NCI-H1417 (cell line): ENCODE measurements around the gene TPST2.

ENCODE experiments used
- DNase-seq, 3 experiments: peaks; one replicate each; lab custom pipeline; 2025; lab: John Stamatoyannopoulos, UW

TPST2 gene

DNA sequence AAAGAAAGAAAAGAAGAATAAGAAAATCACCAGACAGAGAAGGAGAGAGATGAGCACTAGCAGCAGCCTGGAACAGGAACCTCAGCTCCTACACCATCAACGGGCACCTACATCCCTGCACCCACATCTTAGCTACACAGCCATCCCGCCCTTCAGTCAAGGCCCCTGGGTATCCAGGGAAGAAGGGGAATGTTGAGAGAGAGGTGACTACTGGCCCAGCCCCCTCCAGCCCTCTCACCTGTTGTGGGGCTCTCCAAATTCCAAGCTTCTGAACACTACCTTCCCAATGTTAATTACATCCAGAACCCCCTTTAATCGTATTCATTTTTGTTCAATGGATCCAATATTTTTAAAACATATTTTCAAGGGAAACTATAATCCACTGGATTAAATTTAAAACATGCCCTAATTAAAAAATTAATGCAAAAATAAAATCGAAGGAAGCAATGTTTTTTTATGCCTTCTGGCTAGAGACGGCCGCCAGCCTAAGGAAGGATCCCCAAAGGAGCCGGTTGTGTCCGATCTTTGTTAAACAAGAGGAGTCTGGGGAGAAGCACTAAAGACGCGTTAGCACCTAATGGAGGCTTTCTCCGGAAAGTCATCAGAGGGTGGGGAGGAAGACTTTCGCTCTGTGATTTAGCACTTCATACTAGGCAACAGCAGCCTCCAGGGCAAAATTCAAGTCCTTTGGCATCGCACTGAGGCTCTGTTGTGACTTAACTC lies 9.5 kb downstream of the TPST2 start:
- no peak for DNase-seq

DNA sequence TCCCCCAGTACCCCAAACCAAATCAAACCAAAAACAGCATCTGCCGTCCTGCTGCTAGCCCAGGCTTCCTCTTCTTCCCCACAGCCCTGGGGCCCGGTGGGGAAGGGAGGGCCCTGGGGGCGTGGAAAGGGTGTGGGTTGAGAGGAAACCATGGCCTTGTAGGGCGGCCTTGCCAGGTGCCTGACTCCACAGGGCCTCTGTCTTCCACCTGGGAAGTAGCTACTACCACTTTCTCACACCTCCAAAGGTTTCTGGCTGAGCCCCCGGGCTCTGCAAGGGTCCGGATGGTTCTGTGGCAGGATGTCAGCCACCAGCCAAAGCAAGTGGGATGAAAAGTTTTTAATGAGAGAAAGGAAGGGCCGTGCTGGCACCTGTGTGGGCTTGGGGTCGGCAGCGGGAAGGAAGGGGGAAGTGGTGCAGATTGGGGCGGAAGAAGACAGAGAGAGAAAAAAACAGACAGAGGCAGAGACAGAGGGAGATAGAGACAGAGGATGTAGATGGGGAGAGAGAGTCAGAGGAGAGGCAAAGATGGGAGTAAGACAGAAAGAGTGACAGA lies 10.5 kb downstream of the TPST2 start:
- no peak for DNase-seq

DNA sequence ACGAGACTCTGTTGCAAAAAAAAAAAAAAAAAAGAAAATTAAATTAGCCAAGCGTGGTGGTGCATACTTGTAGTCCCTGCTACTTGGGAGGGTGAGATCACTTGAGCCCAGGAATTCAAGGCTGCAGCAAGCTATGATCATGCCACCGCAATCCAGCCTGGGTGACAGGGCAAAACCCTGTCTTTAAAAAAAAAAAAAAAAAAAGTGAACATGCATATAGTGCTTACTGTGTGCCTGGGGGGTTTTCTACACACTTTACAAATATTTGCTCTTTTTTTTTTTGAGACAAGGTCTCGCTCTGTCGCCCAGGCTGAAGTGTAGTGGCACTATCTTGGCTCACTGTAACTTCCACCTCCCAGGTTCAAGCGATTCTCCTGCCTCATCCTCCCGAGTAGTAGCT lies 12.9 kb downstream of the TPST2 start:
- no peak for DNase-seq

DNA sequence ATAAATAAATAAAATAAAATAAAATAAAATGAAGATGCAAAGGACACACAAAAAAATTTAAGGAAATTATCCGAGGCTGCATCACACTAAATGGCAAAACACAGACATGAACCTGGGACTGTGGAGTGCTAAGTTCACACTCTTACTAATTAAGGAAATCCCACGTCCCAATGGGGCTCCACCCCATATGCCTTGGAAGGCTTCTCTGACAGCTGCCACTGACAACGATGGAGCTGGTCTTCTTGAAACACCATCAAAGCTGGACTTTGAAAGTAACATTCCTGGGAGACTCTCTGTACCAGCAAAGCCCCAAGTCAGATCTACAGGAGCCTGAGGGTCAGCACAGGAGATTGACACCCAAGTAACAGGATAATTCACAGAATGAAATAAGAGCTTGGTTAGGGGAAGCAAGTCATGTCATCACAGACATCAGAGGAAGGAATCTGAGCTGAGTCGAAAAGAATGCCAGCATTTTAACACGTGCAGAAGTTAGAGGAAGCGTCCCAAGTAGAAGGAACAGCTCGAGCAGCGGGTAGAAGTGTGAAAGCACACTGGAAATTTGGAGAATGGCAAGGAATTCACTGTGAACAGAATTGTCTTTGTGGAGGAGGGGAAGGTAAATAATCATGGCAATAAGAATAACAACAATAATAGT lies 13.8 kb downstream of the TPST2 start:
- DNase-seq: no peak

DNA sequence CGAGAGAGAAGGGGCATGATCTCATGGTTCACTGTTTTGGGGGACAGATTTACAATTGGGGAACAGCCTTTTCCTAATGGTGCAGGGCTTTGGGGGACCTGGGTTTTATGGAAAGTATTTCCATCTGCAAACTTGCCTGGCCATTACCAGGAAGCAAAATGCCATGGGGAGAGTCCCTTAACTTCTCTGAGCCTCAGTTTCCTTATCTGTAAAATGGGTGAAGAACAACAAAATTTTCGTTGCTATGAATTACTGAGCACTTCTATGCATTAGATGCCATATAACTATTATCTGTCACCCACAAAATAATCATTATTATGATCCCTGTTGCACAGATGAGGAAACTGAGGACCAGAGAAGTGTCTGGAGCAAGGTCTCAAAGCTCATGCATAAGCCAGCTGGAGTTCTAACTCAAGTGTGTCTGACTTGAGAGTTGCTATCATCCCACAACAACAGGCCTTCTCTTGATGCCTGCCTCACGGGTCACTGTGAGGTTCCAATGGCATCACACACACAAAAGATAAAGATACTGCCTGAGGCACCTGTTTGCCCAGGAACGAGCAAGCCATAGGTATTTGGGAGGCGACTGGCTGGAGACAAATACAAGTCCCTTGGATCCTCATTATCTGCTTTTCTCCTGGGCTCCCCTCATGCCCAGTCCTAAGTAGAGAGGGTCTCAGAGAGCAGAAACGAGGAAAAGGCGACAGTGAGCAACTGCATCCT lies 15.8 kb downstream of the TPST2 start:
- no peak for DNase-seq

DNA sequence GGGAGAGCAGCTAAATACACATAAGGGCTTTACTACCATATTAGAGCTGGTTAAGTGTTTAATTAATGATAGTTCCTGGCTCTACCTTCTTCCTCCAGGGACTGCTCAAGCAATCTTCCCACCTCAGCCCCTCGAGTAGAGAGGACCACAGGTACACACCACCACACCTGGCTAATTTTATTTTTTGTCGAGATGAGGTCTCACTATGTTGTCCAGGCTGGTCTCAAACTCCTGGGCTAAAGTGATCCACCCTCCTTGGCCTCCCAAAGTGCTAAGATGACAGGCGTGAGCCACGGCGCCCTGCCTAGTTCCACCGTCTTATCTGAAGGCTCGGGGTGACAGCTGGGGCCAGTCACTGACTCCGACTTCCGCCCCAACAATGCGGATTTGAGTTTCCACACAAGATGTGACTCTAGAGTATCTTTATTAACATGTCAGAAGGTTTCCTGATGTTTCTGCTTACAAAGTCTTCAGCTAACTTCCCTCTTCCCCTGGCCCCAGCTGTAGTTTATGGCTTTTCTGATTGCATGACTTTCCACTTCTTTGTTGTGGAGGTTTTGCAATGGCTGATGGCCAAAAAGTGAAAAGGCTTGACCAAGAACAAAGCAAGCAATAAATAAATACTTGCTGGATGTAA lies 16.8 kb downstream of the TPST2 start:
- no peak for DNase-seq

DNA sequence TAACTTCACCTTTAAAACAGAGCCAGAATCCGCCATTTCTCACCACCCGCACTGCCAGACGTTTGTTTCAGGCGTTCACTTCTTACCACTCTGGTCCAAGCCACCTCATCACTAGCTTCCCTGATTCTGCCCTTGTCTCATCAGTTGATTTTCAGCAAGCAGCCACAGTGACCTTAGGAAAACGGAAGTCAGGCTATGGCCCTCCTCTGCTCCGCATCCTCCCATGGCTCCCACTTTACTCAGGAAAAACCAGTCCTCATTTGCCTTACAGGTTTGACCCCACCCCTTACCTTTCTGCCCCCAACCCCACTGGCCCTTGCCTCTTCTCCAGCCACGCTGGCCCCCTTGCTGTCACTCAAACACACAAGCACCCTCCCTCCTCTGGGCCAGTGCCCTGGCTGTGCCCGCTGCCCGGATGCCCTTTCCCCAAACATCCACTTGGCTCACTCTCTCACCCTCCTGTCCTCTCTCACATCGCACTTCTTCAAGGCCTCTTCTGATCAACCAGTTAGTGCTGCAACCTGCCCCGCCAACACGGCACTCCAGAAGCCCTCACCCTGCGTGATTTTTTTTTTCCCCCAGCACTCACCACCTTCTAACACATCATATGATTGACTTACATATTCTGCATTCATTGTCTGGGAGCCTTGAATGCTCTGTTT lies 18.9 kb downstream of the TPST2 start:
- DNase-seq: no peak

DNA sequence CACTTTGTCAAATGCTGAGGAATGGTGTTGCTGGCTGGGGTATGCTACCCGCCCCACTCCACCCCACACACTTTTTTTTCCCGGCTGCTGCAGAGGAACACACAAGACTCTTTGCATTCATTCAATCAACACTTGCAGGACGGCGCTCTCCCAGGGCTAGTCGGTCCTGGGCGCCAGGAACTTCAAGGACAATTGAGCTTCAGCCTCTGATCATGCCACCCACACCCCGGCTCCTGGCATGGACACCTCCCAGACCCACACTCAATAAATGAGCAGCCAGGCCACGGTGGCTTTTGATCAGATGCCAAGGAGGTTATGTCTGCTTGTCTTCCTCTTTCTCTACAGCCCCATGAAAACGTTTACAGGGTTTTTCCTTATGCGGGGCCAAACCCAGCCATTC lies 19.8 kb downstream of the TPST2 start:
- DNase-seq: no peak

DNA sequence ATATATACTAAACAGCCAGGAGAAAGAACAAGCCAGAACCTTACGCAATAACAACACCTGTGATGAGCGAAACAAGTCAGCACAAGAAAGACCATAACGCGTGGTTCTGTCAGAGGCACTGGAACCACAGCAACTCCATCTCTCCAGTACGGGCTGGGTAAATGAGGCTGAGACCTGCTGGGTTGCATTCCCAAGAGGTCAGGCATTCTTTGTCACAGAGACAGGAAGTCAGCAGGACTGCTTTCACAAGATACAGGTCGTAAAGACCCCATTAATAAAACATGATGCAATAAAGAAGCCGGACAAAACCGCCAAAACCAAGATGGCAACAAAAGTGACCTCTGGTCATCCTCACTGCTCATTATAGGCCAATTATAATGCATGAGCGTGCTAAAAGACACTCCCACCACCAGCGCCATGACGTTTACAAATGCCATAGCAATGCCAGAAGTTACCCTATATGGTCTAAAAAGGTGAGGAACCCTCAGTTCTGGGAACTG lies 21.7 kb downstream of the TPST2 start:
- peak in 1 of 3 experiments; percentile 5 for DNase-seq

DNA sequence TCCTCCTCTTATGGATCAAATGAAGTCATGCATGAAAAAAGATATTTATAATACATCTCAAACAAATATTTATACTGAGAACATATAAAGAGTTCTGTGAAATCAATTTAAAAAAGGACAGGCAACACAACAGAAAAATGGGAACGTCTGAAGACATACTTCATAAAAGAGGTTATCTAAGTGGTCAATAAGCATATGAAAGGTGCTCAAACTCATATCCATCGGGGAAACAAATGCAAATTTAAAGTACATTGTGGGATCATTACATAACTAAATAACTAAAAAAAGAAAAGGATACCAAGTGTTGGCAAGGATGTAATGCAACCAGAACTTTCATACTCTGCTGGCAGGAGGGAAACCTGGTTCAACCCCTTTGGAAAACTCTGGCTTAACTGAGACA lies 22.3 kb downstream of the TPST2 start:
- no peak for DNase-seq

DNA sequence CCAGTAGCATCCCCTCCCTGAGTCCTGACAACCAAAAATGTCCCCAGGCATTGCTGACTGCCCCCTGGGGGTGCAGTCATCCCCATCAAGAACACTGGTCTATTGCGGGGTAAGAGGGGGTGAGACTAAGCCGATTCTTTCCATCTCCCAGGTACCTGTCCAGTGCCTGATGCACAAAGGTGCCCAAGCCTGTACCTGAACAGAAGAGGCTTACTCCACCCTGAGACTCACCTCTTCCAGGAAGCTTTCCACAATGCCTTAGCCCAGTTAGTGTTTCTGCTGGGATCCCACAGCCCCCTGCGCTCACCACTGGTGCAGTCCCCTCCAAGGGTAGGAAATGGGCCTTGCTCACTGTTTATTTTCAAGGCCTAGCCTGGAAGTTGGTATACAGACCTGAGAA lies 22.9 kb downstream of the TPST2 start:
- no peak for DNase-seq

DNA sequence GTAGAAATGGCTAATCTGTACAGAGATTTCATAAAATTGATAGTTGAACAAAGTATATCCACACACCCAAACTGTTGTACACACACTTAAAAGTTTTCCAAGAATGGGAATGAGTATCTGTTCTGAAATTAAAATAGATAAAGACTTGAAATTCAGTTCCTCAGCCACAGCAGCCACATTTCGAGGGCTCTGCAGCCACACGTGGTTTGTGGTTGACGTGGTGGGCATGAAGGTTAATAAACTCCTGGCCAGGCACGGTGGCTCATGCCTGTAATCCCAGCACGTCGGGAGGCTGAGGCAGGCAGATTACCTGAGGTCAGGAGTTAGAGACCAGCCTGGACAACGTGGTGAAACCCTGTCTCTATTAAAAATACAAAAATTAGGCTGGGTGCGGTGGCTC lies 24.0 kb downstream of the TPST2 start:
- no peak for DNase-seq

DNA sequence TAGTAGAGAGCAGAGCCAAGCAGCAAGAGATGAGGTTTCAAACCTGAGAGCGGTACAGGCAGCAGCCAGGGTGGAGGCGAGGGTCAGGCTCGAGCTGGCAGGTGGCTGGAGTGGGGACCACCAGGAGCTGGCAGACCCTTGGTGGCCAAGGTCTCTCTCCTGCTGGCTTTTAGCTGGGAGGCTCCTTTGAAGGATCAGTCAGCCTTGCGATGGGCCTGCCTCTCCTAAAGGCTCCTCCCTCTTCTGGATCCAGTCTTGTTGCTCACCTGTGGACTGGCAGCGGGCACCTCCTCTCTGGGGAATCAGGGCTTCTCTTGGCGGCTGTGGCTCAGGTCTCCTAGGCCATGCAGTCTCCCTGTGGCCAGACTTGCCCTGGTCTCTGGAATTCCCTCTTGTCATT lies 24.8 kb downstream of the TPST2 start:
- DNase-seq: no peak

DNA sequence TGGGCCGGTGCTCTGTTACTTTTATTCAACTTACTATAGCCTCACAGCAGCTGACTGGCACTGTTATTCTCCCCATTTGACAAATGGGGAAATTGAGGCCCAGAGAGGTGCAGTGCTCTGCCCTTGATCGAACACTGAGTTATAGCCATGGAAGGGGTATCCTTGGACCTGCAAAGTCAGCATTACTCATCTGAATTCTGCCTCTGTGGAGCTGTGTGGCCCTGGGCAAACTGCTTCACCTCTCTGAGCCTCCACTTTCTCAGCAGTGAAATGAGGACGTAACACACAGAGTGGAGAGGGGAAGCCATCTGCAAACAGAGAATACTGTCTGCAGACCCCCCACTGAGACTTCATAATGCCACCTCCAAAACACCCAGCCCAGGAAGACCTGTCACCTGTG lies 25.3 kb downstream of the TPST2 start:
- no peak for DNase-seq

DNA sequence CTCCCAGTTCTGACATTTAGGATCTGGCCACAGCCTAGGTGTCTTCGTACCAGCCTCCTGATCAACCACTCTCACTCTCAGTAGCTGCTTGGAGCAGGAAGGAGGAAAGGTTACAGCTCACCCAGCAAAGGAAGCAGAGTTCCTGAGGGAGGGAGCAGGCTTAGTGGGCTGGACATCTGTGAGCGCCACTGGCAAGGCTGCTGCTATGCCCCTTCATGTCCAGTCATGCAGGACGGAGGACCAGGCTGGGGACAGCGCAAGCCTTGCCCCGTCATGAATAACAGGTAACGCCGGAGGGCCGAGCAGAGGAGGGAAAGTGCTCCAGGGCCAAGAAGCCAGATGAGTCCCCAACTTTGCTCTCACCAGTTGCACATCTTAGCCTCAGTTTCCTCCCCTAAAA lies 25.8 kb downstream of the TPST2 start:
- DNase-seq: no peak

DNA sequence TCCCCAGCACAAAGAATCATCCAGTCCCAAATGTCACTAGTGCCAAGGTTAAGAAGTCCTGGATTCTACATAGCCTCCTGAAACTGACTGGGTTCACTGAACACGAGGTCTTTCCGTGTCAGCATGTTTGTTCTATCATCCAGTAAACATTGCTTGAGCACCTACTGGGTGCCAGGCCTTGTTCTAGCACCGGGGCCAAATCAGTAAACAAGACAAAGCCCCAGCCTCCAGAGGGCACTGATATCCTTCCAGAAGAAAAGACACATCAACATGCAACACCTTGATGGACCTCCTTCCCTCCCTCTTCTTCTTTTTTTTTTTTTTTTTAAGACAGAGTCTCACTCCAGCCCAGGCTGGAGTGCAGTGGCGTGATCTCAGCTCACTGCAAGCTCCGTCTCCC lies 26.9 kb downstream of the TPST2 start:
- no peak for DNase-seq

DNA sequence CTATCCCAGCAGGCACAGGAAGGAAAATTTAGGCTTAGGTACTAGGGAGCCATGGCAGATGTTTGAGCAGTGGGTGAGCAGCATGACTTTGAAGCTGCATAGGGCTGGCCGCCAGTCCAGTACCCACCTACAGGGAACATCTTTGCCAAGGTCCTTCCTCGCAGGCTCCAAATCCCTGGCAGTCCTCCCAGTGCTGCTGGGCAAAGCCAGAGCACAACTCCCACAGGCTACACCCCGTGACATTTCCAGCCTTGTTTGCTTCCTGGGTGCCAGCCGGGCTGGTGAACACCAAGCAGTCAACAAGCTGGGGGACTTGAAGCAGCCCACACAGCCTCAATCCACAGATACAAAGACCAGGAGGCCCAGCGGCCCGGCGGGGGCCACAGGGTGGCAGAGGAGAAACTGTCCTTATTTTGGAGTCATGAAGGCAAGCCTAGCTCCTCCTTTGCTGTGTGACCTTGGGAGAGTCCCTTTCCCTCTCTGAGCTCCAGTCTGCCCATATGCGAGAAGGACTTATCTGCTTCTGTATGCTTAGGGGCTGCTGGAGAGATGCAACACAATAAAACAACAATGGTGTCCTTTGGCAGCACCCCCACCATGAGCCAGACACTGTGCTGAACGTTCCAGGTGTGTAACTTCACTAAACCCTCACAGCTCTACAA lies 28.0 kb downstream of the TPST2 start:
- DNase-seq: no peak

DNA sequence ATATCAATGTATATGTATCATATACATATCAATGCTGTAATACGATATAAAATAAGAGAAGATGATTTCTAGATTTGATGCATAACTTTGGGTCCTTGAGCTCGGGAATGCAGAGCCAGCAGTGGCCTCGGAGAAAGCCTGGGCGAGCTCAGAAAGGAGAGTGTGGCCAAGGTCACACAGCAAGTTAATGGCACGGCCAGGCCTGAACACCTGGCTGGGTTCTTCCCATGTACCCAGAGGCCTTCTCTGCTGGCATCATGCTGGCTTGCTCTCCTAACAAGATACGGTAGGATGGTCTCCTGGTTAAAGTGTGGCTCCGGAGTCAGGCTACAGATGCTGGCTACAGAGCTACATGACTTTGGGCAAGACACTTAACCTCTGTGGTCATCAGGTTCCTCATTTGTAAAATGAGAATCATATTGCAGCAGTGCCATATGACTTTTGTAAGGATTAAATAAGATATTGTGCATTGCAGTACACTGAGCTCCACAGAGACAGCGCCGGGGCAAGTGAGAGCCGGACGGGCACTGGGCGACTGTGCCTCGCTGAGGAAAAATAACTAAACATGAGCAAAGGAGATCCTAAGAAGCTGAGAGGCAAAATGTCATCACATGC lies 29.9 kb downstream of the TPST2 start:
- no peak for DNase-seq

DNA sequence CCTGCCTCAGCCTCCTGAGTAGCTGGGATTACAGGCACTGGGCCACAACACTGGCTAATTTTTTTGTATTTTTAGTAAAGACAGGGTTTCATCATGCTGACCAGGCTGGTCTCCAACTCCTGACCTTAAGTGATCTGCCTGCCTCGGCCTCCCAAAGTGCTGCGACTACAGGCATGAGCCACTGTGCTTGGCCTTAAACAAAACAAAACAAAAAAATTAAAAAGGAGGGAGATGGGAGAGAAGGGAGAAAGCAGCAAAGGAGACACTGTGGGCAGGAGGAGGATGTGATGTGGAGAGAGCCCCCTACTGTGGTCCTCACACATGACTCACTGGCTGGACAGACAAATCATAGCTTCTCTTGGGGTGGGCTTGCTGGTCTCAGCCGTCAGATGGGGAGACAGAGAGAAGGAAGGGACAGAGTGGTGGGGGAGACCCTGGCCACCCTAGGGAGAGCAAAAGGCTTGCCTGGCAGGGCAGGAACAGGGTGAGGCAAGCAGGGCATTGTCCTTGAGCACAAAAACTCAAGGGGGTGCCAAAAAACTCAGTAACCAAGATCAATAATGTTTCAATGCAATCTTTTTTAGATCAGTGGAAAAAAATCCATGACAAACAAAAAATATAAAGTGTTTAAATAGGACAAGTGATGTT lies 31.6 kb downstream of the TPST2 start:
- DNase-seq: no peak

DNA sequence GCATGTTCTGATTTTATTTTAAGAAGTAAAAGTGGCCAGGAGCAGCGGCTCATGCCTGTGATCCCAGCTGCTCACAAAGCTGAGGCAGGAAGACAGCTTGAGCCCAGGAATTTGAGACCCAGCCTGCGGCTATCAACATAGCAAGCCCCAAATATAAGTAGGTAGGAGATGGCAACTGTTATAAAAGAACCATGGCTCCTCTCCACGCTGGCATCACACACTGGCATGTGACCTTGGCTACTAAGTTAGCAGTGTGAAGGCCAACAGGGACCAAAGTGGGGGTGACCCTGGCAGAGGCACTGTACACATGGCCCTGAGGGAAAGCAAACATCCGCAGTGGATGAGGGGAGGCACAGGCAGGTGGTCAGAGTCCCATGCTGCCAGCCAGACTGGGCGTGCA lies 33.0 kb downstream of the TPST2 start:
- DNase-seq: no peak
